ENCODE measurements around the gene DBP. TPM values are rescaled to one million over a fixed set of nuclear protein-coding genes. Genes with fewer than 3 reads are reported as not detected.

DBP gene
- total and polyA plus RNA-seq, 2 of the 13 experiments (the other 11 are each of a cell fraction or from before 2014, with no cell fraction given): 1.7 to 5.8 TPM

GRCh38 chr19:48637449-48637947, 319 bp upstream of the DBP start (continued):
- TF ChIP-seq ZUFSP (CRISPR knock-in tag; IDR thresholded peaks at IDR 0.05; ENCODE audit: borderline replicate concordance) (no peak), MAFG (CRISPR knock-in tag; IDR thresholded peaks at IDR 0.05) (no peak), TFDP1 (CRISPR knock-in tag; IDR thresholded peaks at IDR 0.05; ENCODE audit: borderline replicate concordance) (peak; percentile 94), REXO4 (CRISPR knock-in tag; IDR thresholded peaks at IDR 0.05; ENCODE audit: borderline replicate concordance) (no peak), RBFOX2 (IDR thresholded peaks at IDR 0.05; ENCODE audit: low read depth, low read length) (peak; percentile 47), BCL3 (CRISPR knock-in tag; IDR thresholded peaks at IDR 0.05) (peak; percentile 90), EP300 (IDR thresholded peaks at IDR 0.05; ENCODE audit: low read depth in 2 of 2, low read length in 2 of 2) (0 out of 4 replicates have a peak, but pooled peaks of 1 of the 2 experiments have one; percentile 20), EP300 (CRISPR knock-in tag; IDR thresholded peaks at IDR 0.05; ENCODE audit: borderline replicate concordance) (peak; percentile 51; the same call in 1 of the 2 replicates), ZHX1 (CRISPR knock-in tag; IDR thresholded peaks at IDR 0.05; ENCODE audit: low read depth) (0 out of 2 replicates have a peak, but pooled peaks have one; percentile 56), TARDBP (CRISPR knock-in tag; IDR thresholded peaks at IDR 0.05) (peak; percentile 76; the same call in 1 of the 2 replicates), ZNF264 (CRISPR knock-in tag; IDR thresholded peaks at IDR 0.05) (0 out of 2 replicates have a peak, but pooled peaks have one; percentile 13), ZNF674 (CRISPR knock-in tag; IDR thresholded peaks at IDR 0.05; ENCODE audit: low read depth) (no peak), RARA (CRISPR knock-in tag; IDR thresholded peaks at IDR 0.05) (peak; percentile 31; the same call in 1 of the 2 replicates), CBX1 (IDR thresholded peaks at IDR 0.05; ENCODE audit: low read depth) (no peak), ZNF850 (CRISPR knock-in tag; conservative IDR thresholded peaks at IDR 0.05) (0 out of 2 replicates have a peak, but pooled peaks have one; percentile 51), THAP7 (CRISPR knock-in tag; IDR thresholded peaks at IDR 0.05) (peak; percentile 96; the same call in 1 of the 2 replicates), ATF7 (IDR thresholded peaks at IDR 0.05) (no peak), ATF7 (CRISPR knock-in tag; IDR thresholded peaks at IDR 0.05) (no peak; the same call in 1 of the 2 replicates), ZNF619 (CRISPR knock-in tag; IDR thresholded peaks at IDR 0.05) (no peak)
- TF ChIP-seq, protein P1, sequence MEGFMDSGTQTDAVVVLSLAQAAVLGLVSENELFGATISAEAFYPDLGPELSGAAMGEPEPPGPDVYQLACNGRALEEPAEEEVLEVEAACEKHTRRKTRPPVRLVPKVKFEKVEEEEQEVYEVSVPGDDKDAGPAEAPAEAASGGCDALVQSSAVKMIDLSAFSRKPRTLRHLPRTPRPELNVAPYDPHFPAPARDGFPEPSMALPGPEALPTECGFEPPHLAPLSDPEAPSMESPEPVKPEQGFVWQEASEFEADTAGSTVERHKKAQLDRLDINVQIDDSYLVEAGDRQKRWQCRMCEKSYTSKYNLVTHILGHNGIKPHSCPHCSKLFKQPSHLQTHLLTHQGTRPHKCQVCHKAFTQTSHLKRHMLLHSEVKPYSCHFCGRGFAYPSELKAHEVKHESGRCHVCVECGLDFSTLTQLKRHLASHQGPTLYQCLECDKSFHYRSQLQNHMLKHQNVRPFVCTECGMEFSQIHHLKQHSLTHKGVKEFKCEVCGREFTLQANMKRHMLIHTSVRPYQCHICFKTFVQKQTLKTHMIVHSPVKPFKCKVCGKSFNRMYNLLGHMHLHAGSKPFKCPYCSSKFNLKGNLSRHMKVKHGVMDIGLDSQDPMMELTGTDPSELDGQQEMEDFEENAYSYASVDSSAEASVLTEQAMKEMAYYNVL (CRISPR knock-in tag; IDR thresholded peaks at IDR 0.05; ENCODE audit: borderline replicate concordance): no peak

Data from HepG2 (cell line).